NAMALWA (cell line): Measurements from ENCODE around the gene KBTBD12.
"Not testable (repeated sequence)": the region's sequence is repeated elsewhere in the genome, so short reads cannot be mapped to it uniquely, and the experiment has no call there.

Source experiments
- DNase-seq: peaks from one replicate; pipeline ENCODE4 v3.0.0-alpha.2; 2015; ENCODE audit warnings: low spot score

KBTBD12 gene

GRCh38 chr3:127903611-127904375 lies 11.2 kb upstream of the KBTBD12 start:
- DNase-seq: no peak

DNA sequence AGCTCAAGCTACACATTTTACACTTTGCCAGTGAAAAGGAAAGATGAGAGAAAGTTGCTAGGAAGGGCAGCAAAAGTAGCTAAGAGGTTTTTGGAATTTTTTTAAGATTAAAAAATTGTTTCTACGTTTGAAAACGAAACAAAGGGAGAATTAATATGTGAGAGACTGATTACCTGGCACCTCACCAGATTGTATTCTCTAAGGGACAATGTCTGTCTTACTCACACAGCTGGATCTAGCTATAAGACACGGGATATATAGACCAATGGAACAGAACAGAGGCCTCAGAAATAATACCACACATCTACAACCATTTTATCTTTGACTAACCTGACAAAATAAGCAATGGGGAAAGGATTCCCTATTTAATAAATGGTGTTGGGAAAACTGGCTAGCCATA lies 9.5 kb upstream of the KBTBD12 start:
- DNase-seq: no peak

GRCh38 chr3:127906653-127907052 lies 8.4 kb upstream of the KBTBD12 start:
- not testable (repeated sequence) for DNase-seq

GRCh38 chr3:127908202-127908601 lies 6.8 kb upstream of the KBTBD12 start:
- peak; percentile 23 for DNase-seq

- DNase-seq: no peak
These were observed 6.1 kb upstream of the KBTBD12 start for GRCh38 chr3:127908951-127909350.

DNA sequence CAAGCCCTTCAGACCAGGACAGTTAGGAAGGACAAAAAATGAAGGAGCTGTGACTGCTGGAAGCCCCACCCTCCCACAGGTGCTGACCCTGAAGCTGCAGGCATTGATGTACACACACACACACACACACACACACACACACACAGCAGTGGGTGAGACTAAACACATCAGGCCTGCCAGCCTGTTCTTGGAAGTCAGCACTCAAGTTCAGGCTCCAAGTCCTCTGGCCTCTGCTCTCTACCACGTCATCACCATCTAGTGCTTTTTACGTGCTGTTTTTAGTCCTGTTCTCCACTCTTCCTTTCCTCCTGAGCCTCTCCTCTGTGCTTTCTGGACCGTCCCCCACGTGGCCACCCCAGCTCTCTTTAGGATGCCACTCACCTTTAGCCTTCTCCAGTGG lies 5.4 kb upstream of the KBTBD12 start:
- DNase-seq: no peak

DNA sequence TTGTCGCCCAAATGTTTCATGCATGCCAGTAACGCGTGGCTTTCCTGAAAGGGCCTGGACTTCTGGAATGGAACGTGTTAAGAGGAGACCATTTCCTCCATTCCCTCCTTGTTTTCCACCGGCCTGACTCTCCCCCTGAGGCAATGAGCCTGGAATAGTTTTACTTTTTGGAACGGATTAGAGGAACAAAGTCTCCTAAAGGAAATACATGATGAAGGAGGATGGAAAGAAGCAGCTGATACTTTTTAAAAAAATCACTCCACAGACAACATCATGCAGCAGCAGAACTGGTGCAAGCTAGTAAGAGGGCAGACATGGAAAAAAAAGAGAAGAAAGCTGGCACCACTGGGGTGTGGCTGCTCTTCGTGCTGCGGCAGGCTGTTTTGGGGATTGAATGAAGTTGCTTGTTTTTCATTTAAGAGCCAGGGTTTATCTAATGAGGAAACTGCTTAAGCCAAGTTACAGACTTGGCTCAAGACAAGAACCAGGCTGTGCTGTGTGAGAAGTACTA lies 3.6 kb upstream of the KBTBD12 start:
- DNase-seq: no peak

GRCh38 chr3:127913841-127914240 lies 1.2 kb upstream of the KBTBD12 start:
- DNase-seq: peak; percentile 25

GRCh38 chr3:127914584-127914983 lies 448 bp upstream of the KBTBD12 start:
- no peak for DNase-seq

DNA sequence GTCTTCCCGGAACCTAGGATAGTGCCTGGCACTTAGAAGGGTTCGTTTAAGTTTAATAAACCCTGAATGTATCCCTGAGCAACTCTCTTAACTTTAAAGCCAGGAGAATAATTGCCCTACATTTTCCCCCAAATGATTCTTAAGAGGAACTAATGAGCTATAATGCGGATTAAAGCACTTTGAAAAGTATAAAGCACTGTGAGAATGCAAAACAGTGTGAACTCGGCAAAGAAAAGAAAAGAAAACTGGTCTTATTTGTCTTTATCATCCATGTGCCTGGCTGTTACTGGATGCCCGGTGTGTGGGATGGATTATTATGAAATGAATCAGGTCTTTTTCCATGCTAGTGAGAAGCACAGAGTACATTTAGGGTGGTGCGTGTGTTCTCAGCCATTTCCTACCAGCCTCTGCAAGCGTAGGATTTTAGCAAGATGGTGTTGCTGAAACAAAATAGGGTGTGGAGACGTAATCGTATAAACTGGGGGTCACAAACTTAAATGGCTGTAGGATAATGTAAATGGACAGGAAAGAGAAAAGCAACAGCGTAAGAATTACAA lies 983 bp downstream of the KBTBD12 start:
- DNase-seq: no peak

- DNase-seq: no peak
These were observed 5.7 kb downstream of the KBTBD12 start for GRCh38 chr3:127920738-127921137.

- no peak for DNase-seq
These were observed 8.6 kb downstream of the KBTBD12 start for GRCh38 chr3:127923611-127924010.

DNA sequence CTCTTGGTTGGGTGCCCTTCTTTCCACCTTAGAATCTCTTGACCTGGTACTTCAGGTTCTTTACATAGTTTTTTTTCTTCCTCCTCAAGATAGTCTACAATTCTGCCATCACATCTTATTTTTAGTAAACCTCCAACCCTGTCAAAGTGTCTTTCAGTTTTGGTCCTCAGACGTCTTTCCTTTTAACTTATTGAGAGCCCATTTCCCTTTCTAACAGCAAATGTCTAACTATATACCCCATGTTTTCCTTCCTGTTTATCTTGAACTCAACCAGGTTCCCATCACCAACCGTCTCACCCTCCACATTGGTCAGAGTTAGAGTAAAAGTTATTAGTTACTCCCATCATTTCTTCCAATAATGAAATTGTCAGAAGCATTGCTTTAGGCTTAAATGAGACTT lies 10.4 kb downstream of the KBTBD12 start:
- DNase-seq: no peak

GRCh38 chr3:127927829-127928604 lies 13.0 kb downstream of the KBTBD12 start:
- no peak for DNase-seq

DNA sequence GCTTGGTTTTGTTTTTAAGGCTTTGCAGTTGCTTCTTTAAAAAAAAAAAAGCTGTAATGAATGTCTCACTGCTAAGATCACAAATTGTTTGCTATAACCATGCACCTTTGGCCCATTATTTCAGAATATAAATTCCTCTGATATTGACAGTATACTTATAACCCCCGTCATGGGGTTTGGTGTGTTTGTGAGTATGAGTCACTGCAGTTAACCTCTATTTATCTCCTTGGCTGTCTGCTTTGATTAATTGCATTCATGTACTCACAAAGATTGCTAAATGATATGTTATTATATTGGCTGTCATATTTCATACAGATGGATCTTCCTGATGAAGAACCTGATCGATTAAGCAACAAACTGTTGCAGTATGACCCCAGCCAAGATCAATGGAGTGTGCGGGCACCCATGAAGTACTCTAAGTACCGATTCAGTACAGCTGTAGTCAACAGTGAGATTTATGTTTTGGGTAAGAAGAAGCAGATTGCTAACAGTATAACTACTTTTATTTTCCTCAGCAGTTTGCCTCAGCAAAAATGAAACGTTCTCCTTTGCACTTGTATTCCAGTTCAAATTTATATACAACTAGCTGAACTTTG lies 14.9 kb downstream of the KBTBD12 start:
- no peak for DNase-seq

- DNase-seq: no peak
These were observed 18.4 kb downstream of the KBTBD12 start for GRCh38 chr3:127933396-127933795.

DNA sequence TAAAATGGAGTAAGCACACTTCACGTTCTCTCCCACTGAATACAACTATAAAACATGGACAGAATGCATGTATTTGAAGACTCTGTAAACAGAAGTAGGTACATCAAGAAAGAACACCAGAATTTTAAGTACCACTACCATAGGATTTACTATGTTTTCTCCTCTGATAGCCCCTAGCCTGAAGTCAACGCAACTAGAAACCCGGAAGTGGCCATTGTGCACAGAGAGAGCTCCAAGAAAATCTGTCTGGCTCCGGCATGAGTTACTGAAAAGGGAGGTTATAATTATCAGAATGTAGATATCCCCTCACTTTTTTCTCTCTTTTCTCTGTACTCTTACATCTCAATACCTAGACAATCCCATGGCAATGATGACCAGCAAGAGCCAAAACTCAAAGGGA lies 23.8 kb downstream of the KBTBD12 start:
- no peak for DNase-seq

DNA sequence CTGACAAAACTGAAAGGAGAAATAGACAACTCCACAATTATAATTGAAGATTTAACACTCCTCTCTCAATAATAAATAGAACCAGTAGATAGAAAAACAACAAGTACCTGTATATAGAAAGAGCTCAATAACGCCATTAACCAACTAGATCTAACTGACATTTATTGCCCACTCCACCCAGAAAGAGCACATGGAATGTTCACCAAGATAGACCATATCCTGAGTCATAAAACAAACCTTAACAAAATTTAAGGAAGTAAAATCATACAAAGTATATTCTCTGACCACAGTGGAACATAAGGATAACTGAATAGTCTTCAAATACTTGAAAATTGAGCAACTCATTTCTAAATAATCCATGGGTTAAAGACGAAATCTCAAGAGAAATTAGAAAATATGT lies 25.1 kb downstream of the KBTBD12 start:
- no peak for DNase-seq

DNA sequence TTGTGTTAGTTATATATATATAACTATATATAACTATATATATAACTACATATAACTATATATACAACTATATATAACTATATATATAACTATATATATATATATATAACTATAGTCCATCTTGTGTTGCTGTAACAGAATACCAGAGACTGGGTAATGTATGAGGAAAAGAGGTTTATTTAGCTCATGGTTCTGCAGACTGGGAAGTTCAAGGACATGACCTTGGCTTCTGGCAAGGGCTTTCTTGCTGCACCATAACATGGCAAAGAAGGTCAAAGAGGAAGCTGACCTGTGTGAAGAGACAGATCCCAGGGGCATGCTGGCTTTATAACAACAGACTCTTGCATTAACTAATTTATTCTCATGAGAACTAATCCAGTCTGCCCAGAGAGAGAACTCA lies 27.6 kb downstream of the KBTBD12 start:
- no peak for DNase-seq

- DNase-seq: no peak
These were observed 33.2 kb downstream of the KBTBD12 start for GRCh38 chr3:127948211-127948610.

GRCh38 chr3:127949446-127950055 lies 34.5 kb downstream of the KBTBD12 start:
- DNase-seq: no peak

DNA sequence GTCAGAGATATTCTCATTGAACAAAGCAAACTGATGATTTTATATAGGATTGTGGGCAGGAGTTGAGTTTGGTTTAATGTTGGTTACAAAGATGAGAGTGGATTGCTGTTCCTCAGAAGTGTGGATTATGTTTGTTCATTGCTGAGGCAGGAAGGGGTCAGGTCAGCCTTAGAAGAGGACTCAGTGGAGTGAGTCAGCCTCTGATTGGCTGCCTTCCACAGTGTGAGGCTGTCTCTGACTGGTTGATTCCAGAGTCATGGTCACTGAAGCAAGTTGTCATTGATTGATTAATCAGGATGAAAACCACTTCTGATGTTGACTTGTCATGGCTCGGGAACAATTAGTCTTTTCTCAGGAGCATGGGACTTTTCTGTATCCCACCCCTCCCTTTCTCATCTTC lies 36.2 kb downstream of the KBTBD12 start:
- DNase-seq: no peak
